ENCODE measurements around the gene FCHSD2.

DNA sequence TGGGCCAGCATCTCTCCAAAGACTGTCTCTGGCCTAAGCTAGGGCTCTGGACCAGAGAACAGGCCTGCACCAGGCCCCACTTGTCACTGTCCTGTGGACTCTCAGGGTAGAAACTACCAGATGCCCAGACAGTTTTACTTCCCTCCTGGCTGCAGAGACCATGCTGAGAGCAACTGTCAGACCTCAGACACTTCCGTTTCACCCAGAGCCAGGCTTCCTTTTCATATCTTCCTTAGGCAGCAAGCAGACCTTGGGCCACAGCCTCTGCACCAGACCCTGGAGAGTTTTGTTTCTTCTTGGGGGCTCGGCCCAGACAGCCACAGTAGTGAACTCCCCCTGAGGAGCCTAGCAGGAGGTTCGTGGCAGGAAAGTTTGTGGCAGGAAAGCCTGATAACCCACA is 12.1 kb upstream of the FCHSD2 start:
- TF ChIP-seq, protein P1, sequence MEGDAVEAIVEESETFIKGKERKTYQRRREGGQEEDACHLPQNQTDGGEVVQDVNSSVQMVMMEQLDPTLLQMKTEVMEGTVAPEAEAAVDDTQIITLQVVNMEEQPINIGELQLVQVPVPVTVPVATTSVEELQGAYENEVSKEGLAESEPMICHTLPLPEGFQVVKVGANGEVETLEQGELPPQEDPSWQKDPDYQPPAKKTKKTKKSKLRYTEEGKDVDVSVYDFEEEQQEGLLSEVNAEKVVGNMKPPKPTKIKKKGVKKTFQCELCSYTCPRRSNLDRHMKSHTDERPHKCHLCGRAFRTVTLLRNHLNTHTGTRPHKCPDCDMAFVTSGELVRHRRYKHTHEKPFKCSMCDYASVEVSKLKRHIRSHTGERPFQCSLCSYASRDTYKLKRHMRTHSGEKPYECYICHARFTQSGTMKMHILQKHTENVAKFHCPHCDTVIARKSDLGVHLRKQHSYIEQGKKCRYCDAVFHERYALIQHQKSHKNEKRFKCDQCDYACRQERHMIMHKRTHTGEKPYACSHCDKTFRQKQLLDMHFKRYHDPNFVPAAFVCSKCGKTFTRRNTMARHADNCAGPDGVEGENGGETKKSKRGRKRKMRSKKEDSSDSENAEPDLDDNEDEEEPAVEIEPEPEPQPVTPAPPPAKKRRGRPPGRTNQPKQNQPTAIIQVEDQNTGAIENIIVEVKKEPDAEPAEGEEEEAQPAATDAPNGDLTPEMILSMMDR (IDR thresholded peaks at IDR 0.05) = no peak
- TF ChIP-seq EZH2 (IDR thresholded peaks at IDR 0.05; ENCODE audit: borderline replicate concordance, insufficient read depth, low read depth, low read length, poor library complexity, severe bottlenecking) = no peak

All from B cell (primary cell).